Testis (tissue), 2 donors: Measurements from ENCODE around the gene USP51.

Experiments used
- POLR2A ChIP-seq: fragments of 450-650 bp; IDR thresholded peaks from one replicate; pipeline ENCODE4 v1.6.1; 2017; ENCODE audit warnings: antibody characterized with exemption, mild to moderate bottlenecking, moderate library complexity
- TF ChIP-seq, protein P1 (sequence below), 3 experiments: fragments of 450-650 bp in 2 of 3; fragments of 200-600 bp in 1 of 3; sonication (generic) in 1 of 3; IDR thresholded peaks; one replicate each; pipeline ENCODE4 v1.5.1; 2016 to 2019; ENCODE audit warnings: antibody characterized with exemption in 3 of 3, mild to moderate bottlenecking in 2 of 3, moderate library complexity in 1 of 3

DNA sequence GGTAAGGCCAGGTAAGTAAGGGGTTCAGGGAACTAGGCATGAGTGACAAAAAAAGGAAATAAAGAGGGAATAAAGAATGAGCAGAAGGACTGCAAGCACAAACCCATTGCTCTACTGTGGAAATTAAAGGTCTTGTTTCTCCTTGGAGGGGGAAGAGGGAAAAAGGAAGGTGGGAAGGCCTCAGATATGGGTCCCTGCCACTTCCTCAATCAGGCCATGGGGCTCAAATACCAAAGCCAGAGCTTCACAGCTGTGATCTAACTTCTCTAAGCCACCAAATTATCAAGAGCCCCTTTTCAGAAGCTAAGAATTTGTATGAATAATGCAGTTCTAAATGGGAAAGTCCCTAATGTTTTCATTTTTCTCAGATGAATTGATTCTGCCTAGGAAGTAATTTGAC is 4.7 kb downstream of the USP51 start:
- TF ChIP-seq, protein P1, sequence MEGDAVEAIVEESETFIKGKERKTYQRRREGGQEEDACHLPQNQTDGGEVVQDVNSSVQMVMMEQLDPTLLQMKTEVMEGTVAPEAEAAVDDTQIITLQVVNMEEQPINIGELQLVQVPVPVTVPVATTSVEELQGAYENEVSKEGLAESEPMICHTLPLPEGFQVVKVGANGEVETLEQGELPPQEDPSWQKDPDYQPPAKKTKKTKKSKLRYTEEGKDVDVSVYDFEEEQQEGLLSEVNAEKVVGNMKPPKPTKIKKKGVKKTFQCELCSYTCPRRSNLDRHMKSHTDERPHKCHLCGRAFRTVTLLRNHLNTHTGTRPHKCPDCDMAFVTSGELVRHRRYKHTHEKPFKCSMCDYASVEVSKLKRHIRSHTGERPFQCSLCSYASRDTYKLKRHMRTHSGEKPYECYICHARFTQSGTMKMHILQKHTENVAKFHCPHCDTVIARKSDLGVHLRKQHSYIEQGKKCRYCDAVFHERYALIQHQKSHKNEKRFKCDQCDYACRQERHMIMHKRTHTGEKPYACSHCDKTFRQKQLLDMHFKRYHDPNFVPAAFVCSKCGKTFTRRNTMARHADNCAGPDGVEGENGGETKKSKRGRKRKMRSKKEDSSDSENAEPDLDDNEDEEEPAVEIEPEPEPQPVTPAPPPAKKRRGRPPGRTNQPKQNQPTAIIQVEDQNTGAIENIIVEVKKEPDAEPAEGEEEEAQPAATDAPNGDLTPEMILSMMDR (IDR thresholded peaks at IDR 0.05) = no peak
- TF ChIP-seq POLR2A = no peak
